PC-3 (cell line): ENCODE measurements around the gene PTF1A.

ENCODE experiments used
- EZH2 ChIP-seq: fragments of 300-600 bp; sonication (generic); IDR thresholded peaks from one replicate; pipeline ENCODE4 v1.6.1; 2017; ENCODE audit warnings: antibody characterized with exemption, mild to moderate bottlenecking, low read length; ENCODE audit not compliant: unreplicated experiment
- TF ChIP-seq, protein P1 (sequence below): fragments of 300-600 bp; sonication (generic); conservative IDR thresholded peaks from 2 replicates; pipeline ENCODE4 v1.5.1; 2017; ENCODE audit warnings: antibody characterized with exemption, low read depth, mild to moderate bottlenecking, low read length

DNA sequence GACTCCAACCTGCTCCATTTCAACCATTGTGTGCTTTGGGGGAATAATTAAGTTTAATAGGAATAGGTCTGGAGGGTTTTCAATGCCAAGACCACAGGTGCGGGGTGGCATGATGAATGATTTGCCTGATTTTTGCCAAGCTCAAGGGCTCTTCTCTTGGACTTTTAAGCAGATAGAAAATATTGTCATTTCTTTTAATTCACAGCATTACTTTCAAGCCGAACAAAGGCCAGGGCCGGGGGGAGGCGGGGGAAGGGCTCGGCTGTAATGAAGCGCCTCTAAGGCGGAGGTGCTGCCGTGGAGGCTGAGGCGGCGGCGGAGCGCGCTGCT is 6.5 kb downstream of the PTF1A start:
- TF ChIP-seq EZH2, result no peak
- TF ChIP-seq, protein P1, sequence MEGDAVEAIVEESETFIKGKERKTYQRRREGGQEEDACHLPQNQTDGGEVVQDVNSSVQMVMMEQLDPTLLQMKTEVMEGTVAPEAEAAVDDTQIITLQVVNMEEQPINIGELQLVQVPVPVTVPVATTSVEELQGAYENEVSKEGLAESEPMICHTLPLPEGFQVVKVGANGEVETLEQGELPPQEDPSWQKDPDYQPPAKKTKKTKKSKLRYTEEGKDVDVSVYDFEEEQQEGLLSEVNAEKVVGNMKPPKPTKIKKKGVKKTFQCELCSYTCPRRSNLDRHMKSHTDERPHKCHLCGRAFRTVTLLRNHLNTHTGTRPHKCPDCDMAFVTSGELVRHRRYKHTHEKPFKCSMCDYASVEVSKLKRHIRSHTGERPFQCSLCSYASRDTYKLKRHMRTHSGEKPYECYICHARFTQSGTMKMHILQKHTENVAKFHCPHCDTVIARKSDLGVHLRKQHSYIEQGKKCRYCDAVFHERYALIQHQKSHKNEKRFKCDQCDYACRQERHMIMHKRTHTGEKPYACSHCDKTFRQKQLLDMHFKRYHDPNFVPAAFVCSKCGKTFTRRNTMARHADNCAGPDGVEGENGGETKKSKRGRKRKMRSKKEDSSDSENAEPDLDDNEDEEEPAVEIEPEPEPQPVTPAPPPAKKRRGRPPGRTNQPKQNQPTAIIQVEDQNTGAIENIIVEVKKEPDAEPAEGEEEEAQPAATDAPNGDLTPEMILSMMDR, result no peak
